HCT116 (cell line): Measurements from ENCODE around the gene SETD2. TPM values are rescaled to one million over a fixed set of nuclear protein-coding genes. Genes with fewer than 3 reads are reported as not detected.

Experiments
- ATAC-seq: fragments of 200-7000 bp; cut with Tn5 transposase; 2 replicates; pipeline ENCODE4 v1.9.1; 2020; ENCODE audit warnings: mild to moderate bottlenecking, moderate library complexity
- BruUV-seq: library from RNA; stranded (reverse); fragments of 400-500 nt; replicated peaks from 2 replicates; lab custom pipeline; 2021; lab: Mats Ljungman, UMichigan
- CTCF ChIA-PET: fragments of 300-600 bp; sonication (Branson Sonifier 250); formaldehyde crosslinking; loops from one replicate; lab custom pipeline; 2021; ENCODE audit warnings: antibody characterized with exemption; lab: Charles Lee
- POLR2A ChIA-PET: fragments of 300-600, 350-600 bp; sonication (Branson Sonifier 250); formaldehyde crosslinking; loops from one replicate; lab custom pipeline; 2021; ENCODE audit warnings: antibody characterized with exemption; lab: Charles Lee
- RAD21 ChIA-PET, 2 experiments: fragments of 300-600 bp; sonication (Branson Sonifier 250); formaldehyde crosslinking; loops; one replicate each; lab custom pipeline; 2023; ENCODE audit warnings: low total read pairs in 2 of 2; ENCODE audit not compliant: uncharacterized antibody in 2 of 2, unreplicated experiment in 2 of 2, low non-redundant PET in 1 of 2; lab: Charles Lee
- DNase-seq: peaks from one replicate; pipeline ENCODE4 v3.0.0-alpha.2; 2010; ENCODE audit warnings: low read depth, low spot score
- H2AFZ ChIP-seq: fragments of 200-600 bp; shearing (Covaris generic), sonication (generic); 2 replicates; pipeline ENCODE4 v1.6.1; 2017; ENCODE audit warnings: low read depth, mixed run types, mixed read lengths, antibody characterized with exemption, low read length; ENCODE audit not compliant: poor library complexity, severe bottlenecking
- H3K27ac ChIP-seq: 2 replicates; pipeline ENCODE4 v1.5.1; 2012; ENCODE audit warnings: low read depth, low read length
- H3K27me3 ChIP-seq: fragments of 200-600 bp; sonication (generic); 2 replicates; pipeline ENCODE4 v1.6.1; 2016; ENCODE audit warnings: mixed run types, low read length, mixed read lengths; ENCODE audit not compliant: insufficient read depth
- H3K36me3 ChIP-seq, 2 experiments: fragments of 200-500 bp in 1 of 2; fragments of 200-600 bp in 1 of 2; sonication (Bioruptor generic) in 1 of 2; sonication (generic) in 1 of 2; 2 replicates each; pipeline versions ENCODE4 v1.5.1 to v1.6.1; 2014 to 2016; ENCODE audit warnings: low read length in 2 of 2, inconsistent platforms in 1 of 2, mixed read lengths in 1 of 2, mixed run types in 1 of 2; ENCODE audit not compliant: insufficient read depth in 2 of 2, control insufficient read depth in 1 of 2
- H3K4me1 ChIP-seq, 2 experiments: fragments of 200-600 bp in 1 of 2; sonication (generic) in 1 of 2; 2 replicates each; pipeline versions ENCODE4 v1.5.1 to v1.6.1; 2012 to 2017; ENCODE audit warnings: low read length in 2 of 2, inconsistent platforms in 1 of 2, mild to moderate bottlenecking in 1 of 2, mixed read lengths in 1 of 2, mixed run types in 1 of 2, moderate library complexity in 1 of 2; ENCODE audit not compliant: insufficient read depth in 2 of 2, control insufficient read depth in 1 of 2
- H3K4me2 ChIP-seq: fragments of 200-600 bp; sonication (generic); 2 replicates; pipeline ENCODE4 v1.6.1; 2017; ENCODE audit warnings: mixed run types, low read length, mixed read lengths
- H3K4me3 ChIP-seq, 2 experiments: fragments of 200-600 bp in 1 of 2; sonication (generic) in 1 of 2; replicated peaks in 1 of 2; 2 replicates each; pipeline ENCODE4 v1.5.1; 2011 to 2016; ENCODE audit warnings: low read length in 2 of 2, control low read depth in 1 of 2, low read depth in 1 of 2, mild to moderate bottlenecking in 1 of 2, mixed read lengths in 1 of 2, mixed run types in 1 of 2
- H3K79me2 ChIP-seq: fragments of 200-600 bp; sonication (generic); 2 replicates; pipeline ENCODE4 v1.6.1; 2017; ENCODE audit warnings: mild to moderate bottlenecking, mixed run types, low read length, moderate library complexity, mixed read lengths; ENCODE audit not compliant: insufficient read depth
- H3K9ac ChIP-seq: fragments of 200-600 bp; sonication (generic); 2 replicates; pipeline ENCODE4 v1.6.1; 2016; ENCODE audit warnings: low read length, mixed read lengths
- H3K9me2 ChIP-seq: fragments of 200-600 bp; sonication (generic), shearing (Covaris generic); 2 replicates; pipeline ENCODE4 v1.6.1; 2017; ENCODE audit warnings: mixed run types, mild to moderate bottlenecking, moderate library complexity; ENCODE audit not compliant: insufficient read depth
- H3K9me3 ChIP-seq, 2 experiments: fragments of 200-500 bp in 1 of 2; fragments of 200-600 bp in 1 of 2; sonication (Bioruptor generic) in 1 of 2; sonication (generic) in 1 of 2; 2 replicates each; pipeline ENCODE4 v1.6.1; 2014 to 2017; ENCODE audit warnings: low read length in 2 of 2, mixed read lengths in 2 of 2, inconsistent platforms in 1 of 2, low read depth in 1 of 2, mild to moderate bottlenecking in 1 of 2, mixed run types in 1 of 2, moderate library complexity in 1 of 2; ENCODE audit not compliant: control insufficient read depth in 1 of 2, insufficient read depth in 1 of 2
- H4K20me1 ChIP-seq: fragments of 200-600 bp; sonication (generic), shearing (Covaris generic); 2 replicates; pipeline ENCODE4 v1.6.1; 2017; ENCODE audit warnings: mixed run types, mild to moderate bottlenecking, moderate library complexity; ENCODE audit not compliant: insufficient read depth
- CBX3 ChIP-seq: IDR thresholded peaks from 2 replicates; pipeline ENCODE4 v1.6.1; 2012; ENCODE audit warnings: low read depth
- EZH2 ChIP-seq: fragments of 200-600 bp; sonication (generic); IDR thresholded peaks from 2 replicates; pipeline ENCODE4 v1.6.1; 2017; ENCODE audit warnings: antibody characterized with exemption, mixed run types
- FOSL1 ChIP-seq: IDR thresholded peaks from 2 replicates; pipeline ENCODE4 v1.6.1; 2012; ENCODE audit warnings: low read depth
- JUND ChIP-seq: IDR thresholded peaks from 2 replicates; pipeline ENCODE4 v1.6.1; 2012
- POLR2A ChIP-seq: IDR thresholded peaks from 2 replicates; pipeline ENCODE4 v1.7.0; 2011; ENCODE audit warnings: borderline replicate concordance; ENCODE audit not compliant: insufficient read depth, insufficient read length; ENCODE audit errors: extremely low read depth
- POLR2AphosphoS5 ChIP-seq: IDR thresholded peaks from 2 replicates; pipeline ENCODE4 v1.6.1; 2011; ENCODE audit warnings: mild to moderate bottlenecking, low read depth, low read length, moderate library complexity
- RAD21 ChIP-seq: IDR thresholded peaks from 2 replicates; pipeline ENCODE4 v1.6.1; 2012; ENCODE audit warnings: low read depth, mild to moderate bottlenecking
- SIN3A ChIP-seq: IDR thresholded peaks from 2 replicates; pipeline ENCODE4 v1.6.1; 2012; ENCODE audit warnings: low read depth
- TCF7L2 ChIP-seq: IDR thresholded peaks from 2 replicates; pipeline ENCODE4 v1.7.0; 2011; ENCODE audit warnings: borderline replicate concordance, inconsistent platforms; ENCODE audit not compliant: insufficient read depth, insufficient read length; ENCODE audit errors: extremely low read depth
- ZBTB33 ChIP-seq: IDR thresholded peaks from 2 replicates; pipeline ENCODE4 v1.6.1; 2011; ENCODE audit warnings: mild to moderate bottlenecking, low read length, moderate library complexity; ENCODE audit not compliant: insufficient replicate concordance; ENCODE audit errors: extremely low read depth
- ZFX ChIP-seq: fragments of 450-650 bp; IDR thresholded peaks from 2 replicates; pipeline ENCODE4 v1.6.1; 2017
- intact Hi-C: fragments of 100-400 bp; cut with micrococcal nuclease; formaldehyde crosslinking; loops from 2 replicates; pipeline ENCODE4 v1.10.0; 2022
- total RNA-seq: library from RNA; stranded (reverse); gene quantifications from one replicate; pipeline ENCODE4 v1.2.1, GENCODE V29; 2021; ENCODE audit not compliant: unreplicated experiment

SETD2 gene
- total RNA-seq, 1 experiment from 2014 or later: 33.0 TPM

- ATAC-seq (no peak), DNase-seq (no peak)
- TF ChIP-seq SIN3A (no peak), ZFX (no peak), RAD21 (no peak), EZH2 (no peak), POLR2A (no peak), FOSL1 (no peak), TCF7L2 (no peak), POLR2AphosphoS5 (no peak)
- Histone ChIP-seq H3K4me1 (peaks cover 3 to 19% of the 10 kb centered on the region in 2 experiments), H3K36me3 (peaks cover 0 to 14% of the 10 kb centered on the region in 2 experiments; a peak in 1 of 4 replicates), H3K9me3 (no peaks in the 10 kb centered on the region), H4K20me1 (peaks cover 28% of the 10 kb centered on the region; the same call in 1 of the 2 replicates), H3K27me3 (no peaks in the 10 kb centered on the region), H2AFZ (no peak overlapping the region), H3K9ac (no peak overlapping the region), H3K9me2 (no peaks in the 10 kb centered on the region), H3K79me2 (peaks cover 91% of the 10 kb centered on the region), H3K4me2 (no peak overlapping the region), H3K27ac (no peak overlapping the region), H3K4me3 (no peak overlapping the region)
- RAD21 ChIA-PET: no interaction called here
- POLR2A ChIA-PET: interaction anchor here (1.0 kb wide), 1 partner anchor 25 kb away, joined by 4 read pairs; no protein-coding TSS in a partner anchor
- BruUV-seq: TSS peak; percentile 16
- intact Hi-C loops: no loop called here
- CTCF ChIA-PET: no interaction called here
These were observed 191.5 kb downstream of the SETD2 start for GRCh38 chr3:46972396-46972795.

DNA sequence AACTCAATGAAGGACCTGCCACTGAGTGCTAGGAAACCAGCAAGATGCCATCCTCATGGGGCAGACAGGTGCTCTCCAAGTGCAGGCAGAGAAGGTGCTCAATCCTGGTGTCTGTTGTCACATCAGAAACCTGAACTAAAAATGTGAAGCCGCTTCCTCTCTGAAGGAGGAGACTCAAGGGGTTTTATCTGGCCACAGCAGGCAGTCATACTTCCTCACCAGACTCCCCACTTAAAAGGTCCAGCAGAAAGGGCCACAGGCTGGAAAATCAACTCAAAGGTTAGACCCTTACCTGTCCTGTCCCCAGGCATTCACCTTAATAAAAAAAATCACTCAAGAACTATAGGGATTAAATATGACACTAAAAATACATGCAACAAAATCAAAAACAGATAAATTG is 192.2 kb downstream of the SETD2 start:
- peaks cover 2 to 18% of the 10 kb centered on the region in 2 experiments; a peak in 3 of 4 replicates for H3K4me1 ChIP-seq
- no peak overlapping the region for H2AFZ ChIP-seq
- intact Hi-C loops: no loop called here
- H3K9me3 ChIP-seq: no peaks in the 10 kb centered on the region
- H3K9ac ChIP-seq: no peak overlapping the region
- H3K27me3 ChIP-seq: no peaks in the 10 kb centered on the region
- ChIA-PET RAD21 (no interaction called here), POLR2A (no interaction called here), CTCF (no interaction called here)
- BruUV-seq: no TSS peak
- H3K36me3 ChIP-seq: peaks cover 0 to 14% of the 10 kb centered on the region in 2 experiments; a peak in 1 of 4 replicates
- no peak overlapping the region for H3K4me2 ChIP-seq
- no peak overlapping the region for H3K27ac ChIP-seq
- H4K20me1 ChIP-seq: peaks cover 32% of the 10 kb centered on the region; the same call in 1 of the 2 replicates
- peaks cover 97% of the 10 kb centered on the region for H3K79me2 ChIP-seq
- DNase-seq (no peak), ATAC-seq (no peak)
- H3K4me3 ChIP-seq: no peak overlapping the region
- TF ChIP-seq ZBTB33 (no peak), RAD21 (no peak), EZH2 (no peak), TCF7L2 (no peak), JUND (no peak), POLR2AphosphoS5 (no peak), CBX3 (no peak)
- H3K9me2 ChIP-seq: no peaks in the 10 kb centered on the region
